SK-N-SH (cell line): ENCODE data around the gene CHRND. TPM values are rescaled to one million over a fixed set of nuclear protein-coding genes. Genes with fewer than 3 reads are reported as not detected.

ENCODE experiments used
- CTCF ChIA-PET: fragments of 300-600, 350-600 bp; formaldehyde crosslinking; extraction: SDS; loops from one replicate; lab custom pipeline; 2021; lab: Yijun Ruan, JAX
- POLR2A ChIA-PET: fragments of 350-600 bp; sonication (Branson Sonifier 250); formaldehyde crosslinking; extraction: SDS; loops from one replicate; lab custom pipeline; 2020; ENCODE audit warnings: antibody characterized with exemption, inconsistent platforms; lab: Yijun Ruan, JAX
- DNase-seq: peaks from one replicate; pipeline ENCODE4 v3.0.0; 2012
- H2AFZ ChIP-seq: fragments of 200-600 bp; sonication (generic); 2 replicates; pipeline ENCODE4 v1.8.1; 2016; ENCODE audit warnings: antibody characterized with exemption, mild to moderate bottlenecking, low read depth
- H3F3A ChIP-seq: fragments of 200-600 bp; sonication (generic); replicated peaks from 2 replicates; pipeline ENCODE3; 2016; ENCODE audit warnings: antibody characterized with exemption, mild to moderate bottlenecking; ENCODE audit not compliant: insufficient read depth
- H3K27ac ChIP-seq, 2 experiments: fragments of 200-500 bp in 1 of 2; fragments of 200-600 bp in 1 of 2; sonication (Bioruptor generic) in 1 of 2; sonication (generic), shearing (Covaris generic) in 1 of 2; 2 replicates each; pipeline versions ENCODE4 v1.5.1 to v1.6.1; 2014 to 2016; ENCODE audit warnings: low read depth in 2 of 2, inconsistent platforms in 1 of 2, low read length in 1 of 2, mild to moderate bottlenecking in 1 of 2, mixed read lengths in 1 of 2
- H3K27me3 ChIP-seq: fragments of 200-600 bp; sonication (generic), shearing (Covaris generic); 2 replicates; pipeline ENCODE4 v1.6.1; 2016; ENCODE audit warnings: mixed run types; ENCODE audit not compliant: insufficient read depth
- H3K36me3 ChIP-seq, 2 experiments: fragments of 200-500 bp in 1 of 2; fragments of 200-600 bp in 1 of 2; sonication (Bioruptor generic) in 1 of 2; sonication (generic) in 1 of 2; replicated peaks in 1 of 2; 2 replicates each; pipeline versions ENCODE3 to v1.5.1; 2014 to 2016; ENCODE audit warnings: low read length in 1 of 2, mild to moderate bottlenecking in 1 of 2; ENCODE audit not compliant: insufficient read depth in 2 of 2, control insufficient read depth in 1 of 2
- H3K4me1 ChIP-seq, 2 experiments: fragments of 200-500 bp in 1 of 2; fragments of 200-600 bp in 1 of 2; sonication (Bioruptor generic) in 1 of 2; sonication (generic), shearing (Covaris generic) in 1 of 2; 2 replicates each; pipeline versions ENCODE4 v1.5.1 to v1.6.1; 2014 to 2016; ENCODE audit warnings: low read depth in 1 of 2, low read length in 1 of 2, mixed run types in 1 of 2; ENCODE audit not compliant: insufficient read depth in 2 of 2, control insufficient read depth in 1 of 2
- H3K4me2 ChIP-seq: fragments of 200-600 bp; sonication (generic), shearing (Covaris generic); 2 replicates; pipeline ENCODE4 v1.6.1; 2017; ENCODE audit warnings: mixed run types
- H3K4me3 ChIP-seq, 2 experiments: fragments of 200-500 bp in 1 of 2; fragments of 200-600 bp in 1 of 2; sonication (Bioruptor generic) in 1 of 2; sonication (generic), shearing (Covaris generic) in 1 of 2; 2 replicates each; pipeline versions ENCODE4 v1.5.1 to v1.8.1; 2014 to 2016; ENCODE audit warnings: low read depth in 2 of 2, inconsistent platforms in 1 of 2, low read length in 1 of 2, mild to moderate bottlenecking in 1 of 2, mixed read lengths in 1 of 2, moderate library complexity in 1 of 2
- H3K79me2 ChIP-seq: fragments of 200-600 bp; sonication (generic); 2 replicates; pipeline ENCODE4 v1.8.1; 2017; ENCODE audit warnings: mild to moderate bottlenecking; ENCODE audit not compliant: insufficient read depth
- H3K9ac ChIP-seq: fragments of 200-600 bp; sonication (generic); 2 replicates; pipeline ENCODE4 v1.6.1; 2017; ENCODE audit warnings: mixed run types
- H3K9me2 ChIP-seq: fragments of 200-600 bp; sonication (generic); 2 replicates; pipeline ENCODE4 v1.6.1; 2017; ENCODE audit warnings: mixed run types
- H3K9me3 ChIP-seq: fragments of 200-600 bp; sonication (generic); 2 replicates; pipeline ENCODE4 v1.6.1; 2017; ENCODE audit warnings: mixed run types, mild to moderate bottlenecking, moderate library complexity
- H4K20me1 ChIP-seq: fragments of 200-600 bp; sonication (generic); 2 replicates; pipeline ENCODE4 v1.6.1; 2017; ENCODE audit warnings: mild to moderate bottlenecking, mixed run types; ENCODE audit not compliant: insufficient read depth
- CTCF ChIP-seq: fragments of 200-600 bp; sonication (generic); IDR thresholded peaks from 2 replicates; pipeline ENCODE4 v1.6.1; 2017; ENCODE audit warnings: antibody characterized with exemption, mild to moderate bottlenecking, moderate library complexity
- ELF1 ChIP-seq: IDR thresholded peaks from 2 replicates; pipeline ENCODE4 v1.4.0; 2012
- GABPA ChIP-seq: IDR thresholded peaks from 2 replicates; pipeline ENCODE4 v1.4.0; 2012; ENCODE audit warnings: low read depth, mild to moderate bottlenecking
- GATA2 ChIP-seq: sonication (generic); formaldehyde crosslinking; IDR thresholded peaks from 2 replicates; pipeline ENCODE4 v1.5.0; 2020; ENCODE audit warnings: mild to moderate bottlenecking, missing genetic modification reagents
- JUND ChIP-seq: IDR thresholded peaks from 2 replicates; pipeline ENCODE4 v1.4.0; 2012
- MXI1 ChIP-seq: IDR thresholded peaks from 2 replicates; pipeline ENCODE4 v1.6.1; 2012; ENCODE audit warnings: mild to moderate bottlenecking, low read depth, low read length, improper control_type of control experiment
- NFIC ChIP-seq: IDR thresholded peaks from 2 replicates; pipeline ENCODE4 v1.4.0; 2012; ENCODE audit warnings: borderline replicate concordance
- POLR2AphosphoS5 ChIP-seq: IDR thresholded peaks from 2 replicates; pipeline ENCODE4 v1.6.1; 2012; ENCODE audit warnings: low read depth, low read length
- RAD21 ChIP-seq: IDR thresholded peaks from 2 replicates; pipeline ENCODE4 v1.6.1; 2012; ENCODE audit warnings: mild to moderate bottlenecking, low read length
- RFX5 ChIP-seq: IDR thresholded peaks from 2 replicates; pipeline ENCODE4 v1.6.1; 2012; ENCODE audit warnings: mild to moderate bottlenecking, improper control_type of control experiment, low read length
- RXRA ChIP-seq: IDR thresholded peaks from 2 replicates; pipeline ENCODE4 v1.4.0; 2012; ENCODE audit warnings: low read depth, mild to moderate bottlenecking, borderline replicate concordance
- SIN3A ChIP-seq: IDR thresholded peaks from 2 replicates; pipeline ENCODE4 v1.6.1; 2012; ENCODE audit warnings: low read depth, mild to moderate bottlenecking, low read length, moderate library complexity, borderline replicate concordance
- SMC3 ChIP-seq: IDR thresholded peaks from 2 replicates; pipeline ENCODE4 v1.6.1; 2012; ENCODE audit warnings: low read depth, low read length, improper control_type of control experiment
- TAF1 ChIP-seq: IDR thresholded peaks from 2 replicates; pipeline ENCODE4 v1.6.1; 2012; ENCODE audit warnings: low read depth, mild to moderate bottlenecking, low read length, moderate library complexity, borderline replicate concordance
- TEAD4 ChIP-seq: IDR thresholded peaks from 2 replicates; pipeline ENCODE4 v1.4.0; 2012; ENCODE audit warnings: mild to moderate bottlenecking, borderline replicate concordance; ENCODE audit not compliant: insufficient read depth
- YY1 ChIP-seq: IDR thresholded peaks from 2 replicates; pipeline ENCODE4 v1.4.0; 2012; ENCODE audit warnings: low read depth, mild to moderate bottlenecking
- WGBS: methylation state at CpG from one replicate; pipeline ENCODE4 v1.1.6; 2017; ENCODE audit warnings: low lambda C conversion rate; 5-methylcytosine and 5-hydroxymethylcytosine counted together
- polyA plus RNA-seq, 3 experiments: library from polyadenylated mRNA; depleted of rRNA; stranded (reverse); fragments of >200 nt; gene quantifications; 2 replicates each; pipeline ENCODE4 v1.2.3, GENCODE V29; 2012
- TF ChIP-seq, protein P1 (sequence below): fragments of 150-350 bp; IDR thresholded peaks from 2 replicates; pipeline ENCODE4 v1.6.1; 2017; ENCODE audit warnings: antibody characterized with exemption, low read length, low read depth, borderline replicate concordance
- TF ChIP-seq, protein P2 (sequence below): IDR thresholded peaks from 2 replicates; pipeline ENCODE4 v1.4.0; 2012; ENCODE audit warnings: low read depth, borderline replicate concordance

Gene CHRND
- polyA plus RNA-seq, 1 of the 3 experiments (the other 2 are of a cell fraction): 0.12 TPM

GRCh38 chr2:232524771-232525170 is 1.2 kb upstream of the CHRND start:
- peaks cover 29% of the 10 kb centered on the region for H3K27me3 ChIP-seq
- H3K9ac ChIP-seq: no peak overlapping the region
- H3K4me3 ChIP-seq: no peak overlapping the region
- H3K36me3 ChIP-seq: no peaks in the 10 kb centered on the region
- H2AFZ ChIP-seq: no peak overlapping the region
- DNase-seq: no peak
- no peaks in the 10 kb centered on the region for H3F3A ChIP-seq
- no peaks in the 10 kb centered on the region for H4K20me1 ChIP-seq
- CTCF ChIA-PET: interaction anchor here (0.8 to 9.7 kb wide), 11 partner anchors 9 to 598 kb away, joined by 3 to 196 read pairs (median 6); no protein-coding TSS in a partner anchor
- H3K27ac ChIP-seq: no peak overlapping the region
- no peak overlapping the region for H3K4me2 ChIP-seq
- no peaks in the 10 kb centered on the region for H3K79me2 ChIP-seq
- TF ChIP-seq TEAD4 (no peak), SMC3 (no peak), CTCF (no peak), JUND (no peak), GATA2 (CRISPR knock-in tag) (no peak), SIN3A (no peak), ELF1 (no peak), POLR2AphosphoS5 (no peak), MXI1 (no peak), RFX5 (no peak), GABPA (no peak), RAD21 (no peak)
- TF ChIP-seq, protein P1, sequence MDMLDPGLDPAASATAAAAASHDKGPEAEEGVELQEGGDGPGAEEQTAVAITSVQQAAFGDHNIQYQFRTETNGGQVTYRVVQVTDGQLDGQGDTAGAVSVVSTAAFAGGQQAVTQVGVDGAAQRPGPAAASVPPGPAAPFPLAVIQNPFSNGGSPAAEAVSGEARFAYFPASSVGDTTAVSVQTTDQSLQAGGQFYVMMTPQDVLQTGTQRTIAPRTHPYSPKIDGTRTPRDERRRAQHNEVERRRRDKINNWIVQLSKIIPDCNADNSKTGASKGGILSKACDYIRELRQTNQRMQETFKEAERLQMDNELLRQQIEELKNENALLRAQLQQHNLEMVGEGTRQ: no peak
- 68% methylated on average over 6 of the region's 6 CpGs for WGBS
- H3K4me1 ChIP-seq: peaks cover 0 to 23% of the 10 kb centered on the region in 2 experiments; a peak in 1 of 4 replicates
- POLR2A ChIA-PET: interaction anchor here (1.5 kb wide), 1 partner anchor 26 kb away, joined by 4 read pairs; the partner anchor contains the start of genes EIF4E2 and TIGD1
- no peaks in the 10 kb centered on the region for H3K9me2 ChIP-seq
- H3K9me3 ChIP-seq: no peaks in the 10 kb centered on the region

DNA sequence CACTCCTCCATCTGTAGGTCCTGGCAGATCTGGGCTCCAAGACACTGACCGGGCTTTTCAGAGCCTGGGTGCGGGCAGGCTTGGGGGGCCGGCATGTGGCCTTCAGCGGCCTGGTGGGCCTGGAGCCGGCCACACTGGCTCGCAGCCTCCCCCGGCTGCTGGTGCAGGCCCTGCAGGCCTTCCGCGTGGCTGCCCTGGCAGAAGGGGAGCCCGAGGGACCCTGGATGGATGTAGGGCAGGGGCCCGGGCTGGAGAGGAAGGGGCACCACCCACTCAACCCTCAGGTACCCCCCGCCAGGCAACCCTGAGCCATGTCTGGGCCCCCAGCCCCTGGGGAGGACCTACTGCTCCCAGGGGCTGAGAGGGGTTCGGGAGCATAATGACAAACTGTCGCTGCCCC is 761 bp upstream of the CHRND start:
- no peak for DNase-seq
- no peaks in the 10 kb centered on the region for H3K36me3 ChIP-seq
- no peaks in the 10 kb centered on the region for H3K9me3 ChIP-seq
- no peak overlapping the region for H3K9ac ChIP-seq
- peaks cover 29% of the 10 kb centered on the region for H3K27me3 ChIP-seq
- no CpG with 5 or more reads among the region's 14 CpGs for WGBS
- H2AFZ ChIP-seq: no peak overlapping the region
- H3K79me2 ChIP-seq: no peaks in the 10 kb centered on the region
- ChIA-PET POLR2A (no interaction called here), CTCF (interaction anchor here (1.8 to 9.7 kb wide), 3 partner anchors 10 to 198 kb away, joined by 5 to 196 read pairs (median 12); no protein-coding TSS in a partner anchor)
- no peak overlapping the region for H3K4me3 ChIP-seq
- H3K4me1 ChIP-seq: peaks cover 0 to 23% of the 10 kb centered on the region in 2 experiments; a peak in 1 of 4 replicates
- no peaks in the 10 kb centered on the region for H3F3A ChIP-seq
- no peak overlapping the region for H3K4me2 ChIP-seq
- no peaks in the 10 kb centered on the region for H3K9me2 ChIP-seq
- no peaks in the 10 kb centered on the region for H4K20me1 ChIP-seq
- H3K27ac ChIP-seq: no peak overlapping the region
- TF ChIP-seq SIN3A (no peak), TAF1 (no peak), JUND (no peak), CTCF (no peak), NFIC (no peak), ELF1 (no peak), YY1 (no peak), RXRA (no peak), GABPA (no peak), TEAD4 (no peak)
- TF ChIP-seq, protein P2, sequence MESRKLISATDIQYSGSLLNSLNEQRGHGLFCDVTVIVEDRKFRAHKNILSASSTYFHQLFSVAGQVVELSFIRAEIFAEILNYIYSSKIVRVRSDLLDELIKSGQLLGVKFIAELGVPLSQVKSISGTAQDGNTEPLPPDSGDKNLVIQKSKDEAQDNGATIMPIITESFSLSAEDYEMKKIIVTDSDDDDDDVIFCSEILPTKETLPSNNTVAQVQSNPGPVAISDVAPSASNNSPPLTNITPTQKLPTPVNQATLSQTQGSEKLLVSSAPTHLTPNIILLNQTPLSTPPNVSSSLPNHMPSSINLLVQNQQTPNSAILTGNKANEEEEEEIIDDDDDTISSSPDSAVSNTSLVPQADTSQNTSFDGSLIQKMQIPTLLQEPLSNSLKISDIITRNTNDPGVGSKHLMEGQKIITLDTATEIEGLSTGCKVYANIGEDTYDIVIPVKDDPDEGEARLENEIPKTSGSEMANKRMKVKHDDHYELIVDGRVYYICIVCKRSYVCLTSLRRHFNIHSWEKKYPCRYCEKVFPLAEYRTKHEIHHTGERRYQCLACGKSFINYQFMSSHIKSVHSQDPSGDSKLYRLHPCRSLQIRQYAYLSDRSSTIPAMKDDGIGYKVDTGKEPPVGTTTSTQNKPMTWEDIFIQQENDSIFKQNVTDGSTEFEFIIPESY: no peak
